ENCODE measurements around the gene LSM7. TPM values are rescaled to one million over a fixed set of nuclear protein-coding genes. Genes with fewer than 3 reads are reported as not detected.
"Not testable (repeated sequence)": the region's sequence is repeated elsewhere in the genome, so short reads cannot be mapped to it uniquely, and the experiment has no call there.

The LSM7 gene
- total RNA-seq, 2 donors from 2014 or later = 71.5 to 72.2 TPM

- ATAC-seq (no peak), DNase-seq (no peak)
- Mint-ChIP-seq H3K27ac (no peak overlapping the region), H3K4me1 (peaks cover 21% of the 10 kb centered on the region), H3K4me3 (peak overlapping the region; percentile 93), H3K27me3 (no peaks in the 10 kb centered on the region), H3K36me3 (ENCODE audit: low read depth) (peaks cover 2% of the 10 kb centered on the region)
- H3K9me3 ChIP-seq (ENCODE audit: control insufficient read depth, low read length, poor library complexity, severe bottlenecking) = no peaks in the 10 kb centered on the region
These were observed 40.6 kb downstream of the LSM7 start for GRCh38 chr19:2287585-2288337.

- Mint-ChIP-seq H3K36me3 (ENCODE audit: low read depth) (peaks cover 2% of the 10 kb centered on the region), H3K27ac (peak overlapping the region; percentile 65), H3K27me3 (no peaks in the 10 kb centered on the region), H3K4me3 (no peak overlapping the region), H3K4me1 (peaks cover 27% of the 10 kb centered on the region)
- H3K9me3 ChIP-seq (ENCODE audit: control insufficient read depth, low read length, poor library complexity, severe bottlenecking) = no peaks in the 10 kb centered on the region
- no peak for ATAC-seq
- no peak for DNase-seq
These were observed 41.8 kb downstream of the LSM7 start for GRCh38 chr19:2286402-2287140.

GRCh38 chr19:2283835-2284507 is 44.4 kb downstream of the LSM7 start:
- Mint-ChIP-seq H3K36me3 (ENCODE audit: low read depth) (no peaks in the 10 kb centered on the region), H3K27me3 (no peaks in the 10 kb centered on the region)

GRCh38 chr19:2282862-2283237 is 45.5 kb downstream of the LSM7 start:
- H3K27me3 Mint-ChIP-seq = no peaks in the 10 kb centered on the region
- no peaks in the 10 kb centered on the region for H3K36me3 Mint-ChIP-seq (ENCODE audit: low read depth)
- no peaks in the 10 kb centered on the region for H3K9me3 ChIP-seq (ENCODE audit: control insufficient read depth, low read length, poor library complexity, severe bottlenecking)
- no peak for ATAC-seq
- no peak overlapping the region for H3K27ac Mint-ChIP-seq
- DNase-seq = no peak
- H3K4me3 Mint-ChIP-seq = peak overlapping the region; percentile 74
- peaks cover 11% of the 10 kb centered on the region for H3K4me1 Mint-ChIP-seq

More at GRCh38 chr19:2283835-2284507, 44.4 kb downstream of the LSM7 start:
- ATAC-seq = no peak
- Mint-ChIP-seq H3K27ac (peak overlapping the region; percentile 60), H3K4me3 (no peak overlapping the region), H3K4me1 (peaks cover 18% of the 10 kb centered on the region)
- no peak for DNase-seq
- no peaks in the 10 kb centered on the region for H3K9me3 ChIP-seq (ENCODE audit: control insufficient read depth, low read length, poor library complexity, severe bottlenecking)

GRCh38 chr19:2282062-2282861 is 46.1 kb downstream of the LSM7 start, which contains the start of gene PEAK3:
TSS of gene PEAK3 (minus strand) at chr19:2282175. CDS start at chr19:2280931, 1,244 bp downstream.
- H3K27me3 Mint-ChIP-seq = no peaks in the 10 kb centered on the region
- peak within 1 kb of the TSS; percentile 32 for H3K27ac Mint-ChIP-seq
- H3K4me3 Mint-ChIP-seq = peak within 1 kb of the TSS; percentile 74
- DNase-seq (no peak), ATAC-seq (peak; percentile 46)
- no peaks in the 10 kb centered on the region for H3K36me3 Mint-ChIP-seq (ENCODE audit: low read depth)
- no peaks in the 10 kb centered on the region for H3K9me3 ChIP-seq (ENCODE audit: control insufficient read depth, low read length, poor library complexity, severe bottlenecking)
- peaks cover 13% of the 10 kb centered on the region for H3K4me1 Mint-ChIP-seq

GRCh38 chr19:2281265-2282061 is 46.9 kb downstream of the LSM7 start:
- ATAC-seq; H3K36me3 Mint-ChIP-seq (ENCODE audit: low read depth); H3K27me3 Mint-ChIP-seq; H3K9me3 ChIP-seq (ENCODE audit: control insufficient read depth, low read length, poor library complexity, severe bottlenecking); DNase-seq: not testable (repeated sequence)
- peak overlapping the region; percentile 32 for H3K27ac Mint-ChIP-seq
- H3K4me3 Mint-ChIP-seq = peak overlapping the region; percentile 49
- peaks cover 15% of the 10 kb centered on the region for H3K4me1 Mint-ChIP-seq

- no peak overlapping the region for H3K27ac Mint-ChIP-seq
These were observed 47.6 kb downstream of the LSM7 start for GRCh38 chr19:2280633-2281264.

GRCh38 chr19:2278459-2279158 is 49.8 kb downstream of the LSM7 start:
- Mint-ChIP-seq H3K27ac (peak overlapping the region; percentile 80), H3K36me3 (ENCODE audit: low read depth) (no peaks in the 10 kb centered on the region), H3K27me3 (no peaks in the 10 kb centered on the region), H3K4me3 (no peak overlapping the region), H3K4me1 (peaks cover 23% of the 10 kb centered on the region)
- H3K9me3 ChIP-seq (ENCODE audit: control insufficient read depth, low read length, poor library complexity, severe bottlenecking) = no peaks in the 10 kb centered on the region
- ATAC-seq = no peak
- no peak for DNase-seq

More at GRCh38 chr19:2280633-2281264, 47.6 kb downstream of the LSM7 start:
- no peaks in the 10 kb centered on the region for H3K9me3 ChIP-seq (ENCODE audit: control insufficient read depth, low read length, poor library complexity, severe bottlenecking)
- ATAC-seq (no peak), DNase-seq (no peak)
- no peaks in the 10 kb centered on the region for H3K27me3 Mint-ChIP-seq
- no peaks in the 10 kb centered on the region for H3K36me3 Mint-ChIP-seq (ENCODE audit: low read depth)
- H3K4me3 Mint-ChIP-seq = no peak overlapping the region
- H3K4me1 Mint-ChIP-seq = peaks cover 15% of the 10 kb centered on the region

- Mint-ChIP-seq H3K27me3 (no peaks in the 10 kb centered on the region), H3K4me3 (no peak overlapping the region), H3K27ac (peak overlapping the region; percentile 81), H3K4me1 (peaks cover 25% of the 10 kb centered on the region), H3K36me3 (ENCODE audit: low read depth) (no peaks in the 10 kb centered on the region)
- DNase-seq = no peak
- no peak for ATAC-seq
- no peaks in the 10 kb centered on the region for H3K9me3 ChIP-seq (ENCODE audit: control insufficient read depth, low read length, poor library complexity, severe bottlenecking)
These were observed 51.2 kb downstream of the LSM7 start for GRCh38 chr19:2277138-2277537.

- Mint-ChIP-seq H3K27me3 (no peaks in the 10 kb centered on the region), H3K36me3 (ENCODE audit: low read depth) (peaks cover 3% of the 10 kb centered on the region), H3K4me3 (peak overlapping the region; percentile 15), H3K27ac (peak overlapping the region; percentile 81), H3K4me1 (peaks cover 27% of the 10 kb centered on the region)
- DNase-seq (no peak), ATAC-seq (no peak)
- no peaks in the 10 kb centered on the region for H3K9me3 ChIP-seq (ENCODE audit: control insufficient read depth, low read length, poor library complexity, severe bottlenecking)
These were observed 51.9 kb downstream of the LSM7 start for GRCh38 chr19:2276429-2276986.

All from T-helper 17 cell (primary cell).